ENCODE results near the gene KCNMA1.

DNA sequence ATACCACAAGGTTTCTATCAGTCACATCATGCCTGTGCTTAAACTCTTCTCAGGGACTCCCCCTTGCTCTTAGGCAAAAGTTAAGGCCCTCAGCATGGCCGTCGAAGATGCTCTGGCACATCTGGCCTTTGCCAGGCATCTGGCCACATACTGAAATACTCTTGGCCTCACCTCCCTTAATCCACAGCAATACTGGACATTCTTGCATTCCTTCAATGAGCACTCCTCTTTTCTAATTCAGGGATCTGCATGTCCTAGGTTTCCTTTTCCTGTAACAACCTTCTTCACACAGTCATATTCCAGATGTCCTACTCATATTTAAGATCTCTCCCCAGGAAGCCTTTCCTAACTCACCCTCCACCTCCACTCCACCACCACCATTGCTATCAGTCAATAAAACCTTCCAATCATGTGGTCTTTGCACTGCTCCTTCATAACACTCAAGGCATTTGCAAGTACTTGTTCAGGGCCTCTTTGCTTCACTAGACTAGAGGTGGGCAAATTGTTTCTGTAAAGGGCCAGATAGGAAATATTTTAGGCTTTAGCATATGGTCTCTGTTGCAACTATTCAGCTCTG, 216.6 kb downstream of the KCNMA1 start:
- TF ChIP-seq, protein P1, sequence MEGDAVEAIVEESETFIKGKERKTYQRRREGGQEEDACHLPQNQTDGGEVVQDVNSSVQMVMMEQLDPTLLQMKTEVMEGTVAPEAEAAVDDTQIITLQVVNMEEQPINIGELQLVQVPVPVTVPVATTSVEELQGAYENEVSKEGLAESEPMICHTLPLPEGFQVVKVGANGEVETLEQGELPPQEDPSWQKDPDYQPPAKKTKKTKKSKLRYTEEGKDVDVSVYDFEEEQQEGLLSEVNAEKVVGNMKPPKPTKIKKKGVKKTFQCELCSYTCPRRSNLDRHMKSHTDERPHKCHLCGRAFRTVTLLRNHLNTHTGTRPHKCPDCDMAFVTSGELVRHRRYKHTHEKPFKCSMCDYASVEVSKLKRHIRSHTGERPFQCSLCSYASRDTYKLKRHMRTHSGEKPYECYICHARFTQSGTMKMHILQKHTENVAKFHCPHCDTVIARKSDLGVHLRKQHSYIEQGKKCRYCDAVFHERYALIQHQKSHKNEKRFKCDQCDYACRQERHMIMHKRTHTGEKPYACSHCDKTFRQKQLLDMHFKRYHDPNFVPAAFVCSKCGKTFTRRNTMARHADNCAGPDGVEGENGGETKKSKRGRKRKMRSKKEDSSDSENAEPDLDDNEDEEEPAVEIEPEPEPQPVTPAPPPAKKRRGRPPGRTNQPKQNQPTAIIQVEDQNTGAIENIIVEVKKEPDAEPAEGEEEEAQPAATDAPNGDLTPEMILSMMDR (IDR thresholded peaks at IDR 0.05 in 4 of 5, conservative IDR thresholded peaks at IDR 0.05 in 1 of 5): no peak
- TF ChIP-seq POLR2A (IDR thresholded peaks at IDR 0.05): no peak
